Measurements from ENCODE around the gene EVA1B. TPM values are rescaled to one million over a fixed set of nuclear protein-coding genes. Genes with fewer than 3 reads are reported as not detected.

Gene EVA1B
- total and polyA plus RNA-seq, 2 of the 13 experiments (the other 11 are each of a cell fraction or from before 2014, with no cell fraction given) = 3.9 to 6.6 TPM

DNA sequence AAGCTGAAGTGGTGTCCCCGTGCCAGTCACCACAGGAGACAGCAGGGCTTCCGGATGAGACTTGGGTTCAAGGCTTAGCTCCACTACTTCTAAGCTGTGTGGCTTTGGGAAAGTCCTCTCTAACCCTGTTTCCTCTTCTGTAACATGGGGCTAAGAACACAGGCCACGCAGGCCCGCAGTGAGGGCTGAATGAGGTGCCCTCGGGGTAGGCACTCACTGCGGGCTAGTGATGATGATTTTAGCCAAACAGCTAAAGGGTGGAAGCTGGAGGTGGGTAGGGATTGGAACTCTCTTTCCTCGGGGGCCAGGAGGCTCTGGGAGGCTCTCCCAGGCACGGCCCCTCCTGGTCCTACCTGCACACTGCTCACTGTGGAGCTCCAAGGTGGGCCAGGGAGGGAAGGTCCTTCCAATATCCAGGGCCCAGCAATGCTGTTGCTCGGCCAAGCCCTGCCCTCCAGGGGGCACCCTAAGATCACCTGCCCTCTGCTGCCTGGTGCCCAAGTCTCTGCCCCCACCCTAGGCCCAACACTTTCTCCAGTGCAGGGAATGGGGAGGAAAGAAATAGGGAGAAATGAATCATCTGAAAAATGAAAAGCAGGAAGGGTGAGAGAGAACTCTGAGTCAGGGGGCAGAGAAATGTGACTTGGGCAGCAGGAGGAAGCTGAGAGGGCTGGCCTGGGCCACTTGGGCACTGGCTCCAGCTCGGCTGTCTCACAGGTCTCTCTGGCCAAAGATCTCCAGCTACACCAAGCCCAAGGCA, 19.2 kb upstream of the EVA1B start (continued):
- TF ChIP-seq NR2C2 (CRISPR knock-in tag; IDR thresholded peaks at IDR 0.05; ENCODE audit: borderline replicate concordance) (no peak), ZNF737 (CRISPR knock-in tag; IDR thresholded peaks at IDR 0.05; ENCODE audit: borderline replicate concordance) (no peak), ZNF431 (CRISPR knock-in tag; IDR thresholded peaks at IDR 0.05; ENCODE audit: borderline replicate concordance, low read depth) (no peak), ZNF549 (CRISPR knock-in tag; IDR thresholded peaks at IDR 0.05) (no peak), THYN1 (CRISPR knock-in tag; IDR thresholded peaks at IDR 0.05; ENCODE audit: borderline replicate concordance, low read depth) (no peak), ZNF768 (CRISPR knock-in tag; IDR thresholded peaks at IDR 0.05) (no peak), ZNF337 (CRISPR knock-in tag; IDR thresholded peaks at IDR 0.05; ENCODE audit: borderline replicate concordance, low read depth) (no peak), SMC3 (IDR thresholded peaks at IDR 0.05; ENCODE audit: low read length) (peak; percentile 50), RFX1 (IDR thresholded peaks at IDR 0.05) (no peak), PAWR (CRISPR knock-in tag; IDR thresholded peaks at IDR 0.05; ENCODE audit: borderline replicate concordance) (no peak), ZNF841 (CRISPR knock-in tag; IDR thresholded peaks at IDR 0.05; ENCODE audit: borderline replicate concordance) (no peak), ZFX (CRISPR knock-in tag; IDR thresholded peaks at IDR 0.05; ENCODE audit: low read depth) (peak; percentile 46; the same call in 1 of the 2 replicates), CENPX (CRISPR knock-in tag; IDR thresholded peaks at IDR 0.05) (no peak), ZC3H13 (CRISPR knock-in tag; IDR thresholded peaks at IDR 0.05) (no peak), ZFP90 (CRISPR knock-in tag; IDR thresholded peaks at IDR 0.05; ENCODE audit: borderline replicate concordance) (no peak), PPARG (CRISPR knock-in tag; conservative IDR thresholded peaks at IDR 0.05) (no peak), NFRKB (IDR thresholded peaks at IDR 0.05) (no peak), JUN (CRISPR knock-in tag; IDR thresholded peaks at IDR 0.05) (no peak), PAX8 (CRISPR knock-in tag; IDR thresholded peaks at IDR 0.05; ENCODE audit: borderline replicate concordance) (no peak), XRCC5 (optimal IDR thresholded peaks at IDR 0.05; ENCODE audit: low read length) (peak; percentile 45), CREM (IDR thresholded peaks at IDR 0.05) (no peak), CREM (CRISPR knock-in tag; IDR thresholded peaks at IDR 0.05) (no peak), KDM3A (CRISPR knock-in tag; IDR thresholded peaks at IDR 0.05; ENCODE audit: low read depth) (0 out of 2 replicates have a peak, but pooled peaks have one; percentile 29), STAG1 (CRISPR knock-in tag; IDR thresholded peaks at IDR 0.05) (peak; percentile 83), ZNF562 (CRISPR knock-in tag; IDR thresholded peaks at IDR 0.05; ENCODE audit: borderline replicate concordance) (no peak)
- TF ChIP-seq, protein P1, sequence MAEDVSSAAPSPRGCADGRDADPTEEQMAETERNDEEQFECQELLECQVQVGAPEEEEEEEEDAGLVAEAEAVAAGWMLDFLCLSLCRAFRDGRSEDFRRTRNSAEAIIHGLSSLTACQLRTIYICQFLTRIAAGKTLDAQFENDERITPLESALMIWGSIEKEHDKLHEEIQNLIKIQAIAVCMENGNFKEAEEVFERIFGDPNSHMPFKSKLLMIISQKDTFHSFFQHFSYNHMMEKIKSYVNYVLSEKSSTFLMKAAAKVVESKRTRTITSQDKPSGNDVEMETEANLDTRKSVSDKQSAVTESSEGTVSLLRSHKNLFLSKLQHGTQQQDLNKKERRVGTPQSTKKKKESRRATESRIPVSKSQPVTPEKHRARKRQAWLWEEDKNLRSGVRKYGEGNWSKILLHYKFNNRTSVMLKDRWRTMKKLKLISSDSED (CRISPR knock-in tag; IDR thresholded peaks at IDR 0.05) = no peak
- TF ChIP-seq, protein P2, sequence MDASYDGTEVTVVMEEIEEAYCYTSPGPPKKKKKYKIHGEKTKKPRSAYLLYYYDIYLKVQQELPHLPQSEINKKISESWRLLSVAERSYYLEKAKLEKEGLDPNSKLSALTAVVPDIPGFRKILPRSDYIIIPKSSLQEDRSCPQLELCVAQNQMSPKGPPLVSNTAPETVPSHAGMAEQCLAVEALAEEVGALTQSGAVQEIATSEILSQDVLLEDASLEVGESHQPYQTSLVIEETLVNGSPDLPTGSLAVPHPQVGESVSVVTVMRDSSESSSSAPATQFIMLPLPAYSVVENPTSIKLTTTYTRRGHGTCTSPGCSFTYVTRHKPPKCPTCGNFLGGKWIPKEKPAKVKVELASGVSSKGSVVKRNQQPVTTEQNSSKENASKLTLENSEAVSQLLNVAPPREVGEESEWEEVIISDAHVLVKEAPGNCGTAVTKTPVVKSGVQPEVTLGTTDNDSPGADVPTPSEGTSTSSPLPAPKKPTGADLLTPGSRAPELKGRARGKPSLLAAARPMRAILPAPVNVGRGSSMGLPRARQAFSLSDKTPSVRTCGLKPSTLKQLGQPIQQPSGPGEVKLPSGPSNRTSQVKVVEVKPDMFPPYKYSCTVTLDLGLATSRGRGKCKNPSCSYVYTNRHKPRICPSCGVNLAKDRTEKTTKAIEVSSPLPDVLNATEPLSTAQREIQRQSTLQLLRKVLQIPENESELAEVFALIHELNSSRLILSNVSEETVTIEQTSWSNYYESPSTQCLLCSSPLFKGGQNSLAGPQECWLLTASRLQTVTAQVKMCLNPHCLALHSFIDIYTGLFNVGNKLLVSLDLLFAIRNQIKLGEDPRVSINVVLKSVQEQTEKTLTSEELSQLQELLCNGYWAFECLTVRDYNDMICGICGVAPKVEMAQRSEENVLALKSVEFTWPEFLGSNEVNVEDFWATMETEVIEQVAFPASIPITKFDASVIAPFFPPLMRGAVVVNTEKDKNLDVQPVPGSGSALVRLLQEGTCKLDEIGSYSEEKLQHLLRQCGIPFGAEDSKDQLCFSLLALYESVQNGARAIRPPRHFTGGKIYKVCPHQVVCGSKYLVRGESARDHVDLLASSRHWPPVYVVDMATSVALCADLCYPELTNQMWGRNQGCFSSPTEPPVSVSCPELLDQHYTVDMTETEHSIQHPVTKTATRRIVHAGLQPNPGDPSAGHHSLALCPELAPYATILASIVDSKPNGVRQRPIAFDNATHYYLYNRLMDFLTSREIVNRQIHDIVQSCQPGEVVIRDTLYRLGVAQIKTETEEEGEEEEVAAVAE (CRISPR knock-in tag; IDR thresholded peaks at IDR 0.05; ENCODE audit: borderline replicate concordance) = no peak
